ENCODE data around the gene UIMC1.

DNA sequence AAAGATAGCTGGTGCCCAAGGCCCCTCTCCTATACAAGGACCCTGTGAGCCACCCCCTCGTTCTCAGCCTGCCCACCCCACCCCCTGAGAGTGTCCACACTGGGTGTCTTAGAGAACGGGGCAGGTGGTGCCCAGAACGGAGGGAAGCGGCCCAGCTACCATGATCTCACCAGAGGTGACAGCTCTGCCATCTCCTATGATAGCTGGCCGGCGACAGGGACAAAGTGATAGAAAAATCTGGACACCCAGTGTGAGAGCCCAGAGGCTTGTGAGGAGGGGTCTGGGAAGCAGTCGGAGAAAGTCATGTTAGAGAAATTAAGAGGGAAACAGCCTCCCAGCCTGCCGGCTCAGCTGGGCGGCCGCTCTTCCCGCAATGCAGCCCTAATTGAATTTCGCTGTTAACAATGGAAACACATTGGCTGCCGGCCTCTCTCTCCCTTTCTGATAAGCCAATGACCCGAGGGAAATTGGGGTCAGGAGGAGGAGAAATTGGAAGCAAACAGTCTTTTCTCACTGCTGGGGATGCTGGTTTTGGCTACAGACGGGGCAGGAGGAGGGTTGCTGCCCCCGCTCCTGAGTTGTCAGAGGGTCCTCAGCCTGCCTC, 139.8 kb downstream of the UIMC1 start:
- TF ChIP-seq YY1 (IDR thresholded peaks at IDR 0.05; ENCODE audit: low read depth), result no peak
- TF ChIP-seq TCF12 (IDR thresholded peaks at IDR 0.05; ENCODE audit: low read depth), result no peak
- no peak for TF ChIP-seq NFIC (IDR thresholded peaks at IDR 0.05)
- no peak for TF ChIP-seq EP300 (IDR thresholded peaks at IDR 0.05; ENCODE audit: borderline replicate concordance)
- TF ChIP-seq EGR1 (IDR thresholded peaks at IDR 0.05), result no peak
- TF ChIP-seq TAF1 (IDR thresholded peaks at IDR 0.05; ENCODE audit: low read depth), result no peak
- TF ChIP-seq CEBPB (IDR thresholded peaks at IDR 0.05), result no peak
- TF ChIP-seq FOXM1 (IDR thresholded peaks at IDR 0.05; ENCODE audit: borderline replicate concordance, low read depth), result no peak

All from Ishikawa (cell line).